Measurements from ENCODE around the gene HDHD2.

HDHD2 gene

GRCh38 chr18:47175898-47176575 is 25.7 kb upstream of the HDHD2 start, which contains the start of gene IER3IP1:
TSS of gene IER3IP1 (minus strand) at chr18:47176364. CDS start at chr18:47176277, 87 bp downstream.
- peak within 1 kb of the TSS; percentile 86 for H3K27ac ChIP-seq
- TF ChIP-seq CTCF (conservative IDR thresholded peaks at IDR 0.05): peak; percentile 22

- peak overlapping the region; percentile 86 for H3K27ac ChIP-seq
- no peak for TF ChIP-seq CTCF (conservative IDR thresholded peaks at IDR 0.05)
These were observed 25.1 kb upstream of the HDHD2 start for GRCh38 chr18:47175283-47175897.

GRCh38 chr18:47174545-47175116 is 24.3 kb upstream of the HDHD2 start:
- H3K27ac ChIP-seq: peak overlapping the region; percentile 86
- TF ChIP-seq CTCF (conservative IDR thresholded peaks at IDR 0.05): no peak

- TF ChIP-seq CTCF (conservative IDR thresholded peaks at IDR 0.05): no peak
- no peak overlapping the region for H3K27ac ChIP-seq
These were observed 22.2 kb upstream of the HDHD2 start for GRCh38 chr18:47172476-47172875.

- TF ChIP-seq CTCF (conservative IDR thresholded peaks at IDR 0.05): no peak
- H3K27ac ChIP-seq: no peak overlapping the region
These were observed 18.6 kb upstream of the HDHD2 start for GRCh38 chr18:47168913-47169312.

GRCh38 chr18:47168509-47168908 is 18.2 kb upstream of the HDHD2 start:
- no peak for TF ChIP-seq CTCF (conservative IDR thresholded peaks at IDR 0.05)
- H3K27ac ChIP-seq: no peak overlapping the region

- no peak for TF ChIP-seq CTCF (conservative IDR thresholded peaks at IDR 0.05)
- H3K27ac ChIP-seq: peak overlapping the region; percentile 42
These were observed 16.0 kb upstream of the HDHD2 start for GRCh38 chr18:47166294-47166693.
